Calu3 (cell line): ENCODE data around the gene BUB1. TPM values are rescaled to one million over a fixed set of nuclear protein-coding genes. Genes with fewer than 3 reads are reported as not detected.

Experiments used
- BruUV-seq: library from RNA; stranded (reverse); fragments of 400-500 nt; replicated peaks from 2 replicates; lab custom pipeline; 2021; lab: Mats Ljungman, UMichigan
- CTCF ChIA-PET: fragments of 300-600 bp; sonication (Branson Sonifier 250); formaldehyde crosslinking; loops from one replicate; lab custom pipeline; 2022; ENCODE audit warnings: antibody characterized with exemption; lab: Charles Lee
- DNase-seq: peaks from one replicate; pipeline ENCODE4 v3.0.0; 2022
- H3K27ac Mint-ChIP-seq: one replicate; pipeline ENCODE4 v1.8.0; 2022; ENCODE audit warnings: mixed read lengths; ENCODE audit not compliant: unreplicated experiment
- H3K27me3 Mint-ChIP-seq: one replicate; pipeline ENCODE4 v1.8.0; 2022; ENCODE audit warnings: mixed read lengths; ENCODE audit not compliant: unreplicated experiment
- H3K36me3 Mint-ChIP-seq: one replicate; pipeline ENCODE4 v1.8.0; 2022; ENCODE audit warnings: mild to moderate bottlenecking, moderate library complexity, mixed read lengths; ENCODE audit not compliant: insufficient read depth, unreplicated experiment
- H3K4me1 Mint-ChIP-seq: one replicate; pipeline ENCODE4 v1.8.0; 2022; ENCODE audit warnings: mild to moderate bottlenecking, low read depth, mixed read lengths; ENCODE audit not compliant: unreplicated experiment
- H3K4me3 Mint-ChIP-seq: one replicate; pipeline ENCODE4 v1.8.0; 2022; ENCODE audit warnings: mild to moderate bottlenecking, low read depth, moderate library complexity, mixed read lengths; ENCODE audit not compliant: unreplicated experiment
- H3K9me3 Mint-ChIP-seq: one replicate; pipeline ENCODE4 v1.8.0; 2022; ENCODE audit warnings: low read depth, mixed read lengths; ENCODE audit not compliant: unreplicated experiment
- intact Hi-C: fragments of 100-400 bp; cut with micrococcal nuclease; formaldehyde crosslinking; loops from one replicate; pipeline ENCODE4 v1.10.0; 2022; ENCODE audit not compliant: unreplicated experiment
- total RNA-seq: library from RNA; stranded (reverse); gene quantifications from 2 replicates; pipeline ENCODE4 v1.2.3, GENCODE V29; 2022
- TF ChIP-seq, protein P1 (sequence below): fragments of 200-600 bp; IDR thresholded peaks from one replicate; pipeline ENCODE4 v1.8.0; 2022; ENCODE audit warnings: antibody characterized with exemption; ENCODE audit not compliant: unreplicated experiment

BUB1 gene
- total RNA-seq, 1 experiment from 2014 or later: 66.1 TPM

- no peaks in the 10 kb centered on the region for H3K9me3 Mint-ChIP-seq
- H3K36me3 Mint-ChIP-seq: no peaks in the 10 kb centered on the region
- intact Hi-C loops: no loop called here
- H3K27ac Mint-ChIP-seq: no peak overlapping the region
- CTCF ChIA-PET: no interaction called here
- DNase-seq: no peak
- TF ChIP-seq, protein P1, sequence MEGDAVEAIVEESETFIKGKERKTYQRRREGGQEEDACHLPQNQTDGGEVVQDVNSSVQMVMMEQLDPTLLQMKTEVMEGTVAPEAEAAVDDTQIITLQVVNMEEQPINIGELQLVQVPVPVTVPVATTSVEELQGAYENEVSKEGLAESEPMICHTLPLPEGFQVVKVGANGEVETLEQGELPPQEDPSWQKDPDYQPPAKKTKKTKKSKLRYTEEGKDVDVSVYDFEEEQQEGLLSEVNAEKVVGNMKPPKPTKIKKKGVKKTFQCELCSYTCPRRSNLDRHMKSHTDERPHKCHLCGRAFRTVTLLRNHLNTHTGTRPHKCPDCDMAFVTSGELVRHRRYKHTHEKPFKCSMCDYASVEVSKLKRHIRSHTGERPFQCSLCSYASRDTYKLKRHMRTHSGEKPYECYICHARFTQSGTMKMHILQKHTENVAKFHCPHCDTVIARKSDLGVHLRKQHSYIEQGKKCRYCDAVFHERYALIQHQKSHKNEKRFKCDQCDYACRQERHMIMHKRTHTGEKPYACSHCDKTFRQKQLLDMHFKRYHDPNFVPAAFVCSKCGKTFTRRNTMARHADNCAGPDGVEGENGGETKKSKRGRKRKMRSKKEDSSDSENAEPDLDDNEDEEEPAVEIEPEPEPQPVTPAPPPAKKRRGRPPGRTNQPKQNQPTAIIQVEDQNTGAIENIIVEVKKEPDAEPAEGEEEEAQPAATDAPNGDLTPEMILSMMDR: no peak
- H3K4me3 Mint-ChIP-seq: no peak overlapping the region
- no TSS peak for BruUV-seq
- H3K4me1 Mint-ChIP-seq: no peaks in the 10 kb centered on the region
- H3K27me3 Mint-ChIP-seq: peaks cover 91% of the 10 kb centered on the region
Measured at GRCh38 chr2:110717734-110718133, 39.9 kb upstream of the BUB1 start.

GRCh38 chr2:110716959-110717645, 39.2 kb upstream of the BUB1 start:
- Mint-ChIP-seq H3K9me3 (no peaks in the 10 kb centered on the region), H3K27me3 (peaks cover 91% of the 10 kb centered on the region), H3K4me1 (no peaks in the 10 kb centered on the region), H3K4me3 (no peak overlapping the region), H3K36me3 (no peaks in the 10 kb centered on the region), H3K27ac (no peak overlapping the region)
- no peak for DNase-seq
- no TSS peak for BruUV-seq
- CTCF ChIA-PET: no interaction called here
- intact Hi-C loops: no loop called here
- TF ChIP-seq, protein P1: no peak

- intact Hi-C loops: no loop called here
- H3K9me3 Mint-ChIP-seq: no peaks in the 10 kb centered on the region
- peaks cover 84% of the 10 kb centered on the region for H3K27me3 Mint-ChIP-seq
- H3K4me1 Mint-ChIP-seq: no peaks in the 10 kb centered on the region
- TF ChIP-seq, protein P1: no peak
- no peak overlapping the region for H3K27ac Mint-ChIP-seq
- no TSS peak for BruUV-seq
- DNase-seq: no peak
- no peaks in the 10 kb centered on the region for H3K36me3 Mint-ChIP-seq
- CTCF ChIA-PET: no interaction called here
- no peak overlapping the region for H3K4me3 Mint-ChIP-seq
Measured at GRCh38 chr2:110714452-110715224, 36.8 kb upstream of the BUB1 start.

DNA sequence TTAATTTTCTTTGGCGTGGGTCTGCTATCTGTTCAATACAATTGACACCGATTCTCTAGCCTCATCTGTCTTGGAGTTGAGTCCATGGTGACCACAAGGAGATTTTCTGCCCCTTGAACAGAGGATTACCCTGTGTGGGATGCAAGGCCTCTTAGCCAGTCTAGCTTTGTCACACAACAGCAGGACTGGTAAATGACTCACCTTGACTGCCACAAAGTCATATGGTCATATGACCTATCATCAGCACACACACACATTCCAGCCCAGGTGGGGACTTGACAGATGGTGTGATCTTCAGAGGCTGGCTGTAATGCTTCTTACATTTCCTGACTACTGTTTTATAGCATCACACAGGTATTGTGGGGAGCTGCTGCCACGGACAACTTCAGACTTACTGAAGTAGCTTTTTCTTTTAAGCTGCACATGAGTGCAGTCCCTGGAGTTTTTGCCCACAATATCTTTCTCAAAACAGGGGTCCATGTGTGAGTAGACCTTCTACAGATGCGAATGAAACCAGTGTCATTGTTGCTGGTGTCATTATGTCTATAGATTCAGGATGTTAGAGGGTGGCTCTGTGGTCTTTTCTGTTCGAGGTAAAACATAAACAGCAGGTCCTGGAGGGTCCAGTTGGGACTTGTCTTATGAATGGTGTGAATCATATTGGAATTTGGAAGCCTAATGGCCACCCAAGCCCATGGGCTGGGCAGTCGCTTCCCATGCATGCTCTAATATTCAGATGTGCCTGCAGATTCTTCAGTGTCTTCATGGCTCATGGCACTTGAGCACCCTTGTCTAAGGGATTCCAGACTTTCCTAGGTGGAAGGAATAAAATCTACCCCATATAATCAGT, 35.9 kb upstream of the BUB1 start:
- DNase-seq: no peak
- TF ChIP-seq, protein P1: no peak
- CTCF ChIA-PET: no interaction called here

More for the DNA sequence above, 35.9 kb upstream of the BUB1 start:
- H3K4me1 Mint-ChIP-seq: no peaks in the 10 kb centered on the region
- peaks cover 87% of the 10 kb centered on the region for H3K27me3 Mint-ChIP-seq
- no peaks in the 10 kb centered on the region for H3K36me3 Mint-ChIP-seq
- no peak overlapping the region for H3K4me3 Mint-ChIP-seq
- H3K27ac Mint-ChIP-seq: no peak overlapping the region
- no peaks in the 10 kb centered on the region for H3K9me3 Mint-ChIP-seq
- intact Hi-C loops: no loop called here
- no TSS peak for BruUV-seq
